HEK293 (cell line): Measurements from ENCODE around the gene CEP57L1.

ENCODE experiments used
- CTCF ChIA-PET: fragments of 350-600 bp; formaldehyde crosslinking; extraction: SDS; loops from one replicate; lab custom pipeline; 2021; ENCODE audit warnings: antibody characterized with exemption; lab: Yijun Ruan, JAX
- POLR2A ChIA-PET: fragments of 300-600 bp; formaldehyde crosslinking; extraction: SDS; loops from one replicate; lab custom pipeline; 2020; ENCODE audit warnings: antibody characterized with exemption, inconsistent platforms; lab: Yijun Ruan, JAX
- H3K27ac ChIP-seq: fragments of 200-500 bp; sonication (Bioruptor generic); 2 replicates; pipeline ENCODE4 v1.5.1; 2014; ENCODE audit warnings: low read depth, low read length, control low read depth, inconsistent platforms; ENCODE audit errors: extremely low read depth
- H3K36me3 ChIP-seq, 2 experiments: fragments of 200-500 bp in 1 of 2; sonication (Bioruptor generic) in 1 of 2; 1 replicate in 1 of 2; 2 replicates in 1 of 2; pipeline ENCODE4 v1.5.1; 2014 to 2017; ENCODE audit warnings: inconsistent platforms in 2 of 2, low read length in 2 of 2; ENCODE audit not compliant: control insufficient read depth in 2 of 2, insufficient read depth in 1 of 2
- H3K4me1 ChIP-seq: fragments of 200-500 bp; sonication (Bioruptor generic); 2 replicates; pipeline ENCODE4 v1.5.1; 2014; ENCODE audit warnings: mild to moderate bottlenecking, low read length, inconsistent platforms; ENCODE audit not compliant: control insufficient read depth, insufficient read depth
- H3K4me3 ChIP-seq: 2 replicates; pipeline ENCODE4 v1.5.1; 2011; ENCODE audit warnings: low read depth, mild to moderate bottlenecking, control low read depth, low read length, moderate library complexity
- H3K9me3 ChIP-seq: fragments of 200-500 bp; sonication (Bioruptor generic); 2 replicates; pipeline ENCODE4 v1.5.1; 2014; ENCODE audit warnings: low read depth, low read length, inconsistent platforms; ENCODE audit not compliant: control insufficient read depth, insufficient read depth
- ATF2 ChIP-seq: fragments of 450-650 bp; formaldehyde crosslinking; IDR thresholded peaks from 2 replicates; pipeline ENCODE4 v1.5.1; 2016; ENCODE audit warnings: missing biosample characterization, missing genetic modification characterization, low read depth
- GLI2 ChIP-seq: fragments of 450-650 bp; formaldehyde crosslinking; IDR thresholded peaks from 2 replicates; pipeline ENCODE4; 2017; ENCODE audit warnings: missing biosample characterization, missing genetic modification characterization, low read depth, borderline replicate concordance
- GLIS1 ChIP-seq: fragments of 450-650 bp; formaldehyde crosslinking; IDR thresholded peaks from 2 replicates; pipeline ENCODE4 v1.5.1; 2016; ENCODE audit warnings: missing biosample characterization, missing genetic modification characterization
- HOXA7 ChIP-seq: sonication (generic); formaldehyde crosslinking; IDR thresholded peaks from 2 replicates; pipeline ENCODE4 v1.8.1; 2022; ENCODE audit warnings: missing genetic modification reagents, borderline replicate concordance
- HOXC10 ChIP-seq: sonication (generic); formaldehyde crosslinking; IDR thresholded peaks from 2 replicates; pipeline ENCODE4 v1.8.1; 2023; ENCODE audit warnings: mild to moderate bottlenecking, missing genetic modification reagents
- KLF1 ChIP-seq: fragments of 450-650 bp; formaldehyde crosslinking; IDR thresholded peaks from 2 replicates; pipeline ENCODE4 v1.5.1; 2016; ENCODE audit warnings: missing biosample characterization, missing genetic modification characterization
- KLF10 ChIP-seq: fragments of 450-650 bp; IDR thresholded peaks from 2 replicates; pipeline ENCODE4 v1.5.1; 2018; ENCODE audit warnings: missing biosample characterization, mild to moderate bottlenecking, missing genetic modification characterization
- KLF9 ChIP-seq: fragments of 450-650 bp; formaldehyde crosslinking; IDR thresholded peaks from 2 replicates; pipeline ENCODE4 v1.5.1; 2016; ENCODE audit warnings: missing biosample characterization, missing genetic modification characterization, low read depth
- PRDM1 ChIP-seq: fragments of 450-650 bp; formaldehyde crosslinking; IDR thresholded peaks from 2 replicates; pipeline ENCODE4; 2016; ENCODE audit warnings: missing biosample characterization, missing genetic modification characterization
- PRDM6 ChIP-seq: fragments of 450-650 bp; formaldehyde crosslinking; IDR thresholded peaks from 2 replicates; pipeline ENCODE4 v1.5.1; 2017; ENCODE audit warnings: missing biosample characterization, missing genetic modification characterization
- ZBTB48 ChIP-seq: fragments of 450-650 bp; formaldehyde crosslinking; IDR thresholded peaks from 2 replicates; pipeline ENCODE4 v1.5.1; 2016; ENCODE audit warnings: missing biosample characterization, missing genetic modification characterization
- ZBTB49 ChIP-seq: fragments of 450-650 bp; formaldehyde crosslinking; IDR thresholded peaks from 2 replicates; pipeline ENCODE4 v1.5.1; 2016; ENCODE audit warnings: missing biosample characterization, missing genetic modification characterization, low read depth
- ZNF2 ChIP-seq: fragments of 450-650 bp; formaldehyde crosslinking; IDR thresholded peaks from 2 replicates; pipeline ENCODE4 v1.5.1; 2016; ENCODE audit warnings: missing biosample characterization, missing genetic modification characterization
- ZNF513 ChIP-seq: fragments of 450-650 bp; IDR thresholded peaks from 2 replicates; pipeline ENCODE4 v1.5.1; 2018; ENCODE audit warnings: missing biosample characterization, missing genetic modification characterization
- ZNF530 ChIP-seq: fragments of 450-650 bp; formaldehyde crosslinking; IDR thresholded peaks from 2 replicates; pipeline ENCODE4 v1.5.1; 2016; ENCODE audit warnings: low read depth, missing biosample characterization, missing genetic modification characterization
- ZNF660 ChIP-seq: fragments of 450-650 bp; IDR thresholded peaks from 2 replicates; pipeline ENCODE4 v1.5.1; 2018; ENCODE audit warnings: missing biosample characterization, mild to moderate bottlenecking, missing genetic modification characterization
- ZNF664 ChIP-seq: fragments of 450-650 bp; formaldehyde crosslinking; IDR thresholded peaks from 2 replicates; pipeline ENCODE4 v1.5.1; 2016; ENCODE audit warnings: missing biosample characterization, missing genetic modification characterization
- ZNF837 ChIP-seq: fragments of 450-650 bp; formaldehyde crosslinking; IDR thresholded peaks from 2 replicates; pipeline ENCODE4 v1.5.1; 2016; ENCODE audit warnings: missing biosample characterization, missing genetic modification characterization

The CEP57L1 gene

GRCh38 chr6:109060571-109060970 is 34.7 kb upstream of the CEP57L1 start:
- Histone ChIP-seq H3K36me3 (no peaks in the 10 kb centered on the region), H3K27ac (no peak overlapping the region), H3K9me3 (no peaks in the 10 kb centered on the region), H3K4me1 (no peaks in the 10 kb centered on the region), H3K4me3 (no peak overlapping the region)
- POLR2A ChIA-PET = no interaction called here
- CTCF ChIA-PET = interaction anchor here (0.8 to 1.5 kb wide), 3 partner anchors 9 to 518 kb away, joined by 3 to 8 read pairs (median 5); no protein-coding TSS in a partner anchor
- TF ChIP-seq PRDM6 (tag by site-specific recombination) = peak; percentile 65
- TF ChIP-seq ATF2 (tag by site-specific recombination) = peak; percentile 72
- peak; percentile 26; the same call in 1 of the 2 replicates for TF ChIP-seq PRDM1
- no peak for TF ChIP-seq ZNF2
- TF ChIP-seq ZNF664 (tag by site-specific recombination) = peak; percentile 97
- TF ChIP-seq ZNF660 = 0 out of 2 replicates have a peak, but pooled peaks have one; percentile 29

GRCh38 chr6:109062216-109062615 is 33.1 kb upstream of the CEP57L1 start:
- CTCF ChIA-PET = interaction anchor here (0.5 to 1.2 kb wide), 5 partner anchors 9 to 169 kb away, joined by 3 to 5 read pairs (median 4); no protein-coding TSS in a partner anchor
- POLR2A ChIA-PET = interaction anchor here (0.6 kb wide), 1 partner anchor 556 kb away, joined by 3 read pairs; no protein-coding TSS in a partner anchor
- TF ChIP-seq GLI2 (tag by site-specific recombination) (no peak), KLF1 (tag by site-specific recombination) (no peak), KLF10 (tag by site-specific recombination) (no peak), GLIS1 (tag by site-specific recombination) (no peak), HOXA7 (no peak), ZNF513 (no peak), KLF9 (tag by site-specific recombination) (no peak), ZBTB48 (tag by site-specific recombination) (no peak), ZNF837 (tag by site-specific recombination) (no peak)

GRCh38 chr6:109062767-109063352 is 32.4 kb upstream of the CEP57L1 start:
- ChIA-PET POLR2A (interaction anchor here (0.6 kb wide), 1 partner anchor 556 kb away, joined by 3 read pairs; no protein-coding TSS in a partner anchor), CTCF (interaction anchor here (0.5 to 1.7 kb wide), 5 partner anchors 10 to 170 kb away, joined by 3 to 12 read pairs (median 4); no protein-coding TSS in a partner anchor)
- TF ChIP-seq PRDM1 (peak; percentile 51), HOXC10 (CRISPR knock-in tag) (no peak), ZNF530 (tag by site-specific recombination) (no peak), ZBTB49 (tag by site-specific recombination) (no peak)
- TF ChIP-seq, all 188 proteins: peak for 1

More at GRCh38 chr6:109062216-109062615, 33.1 kb upstream of the CEP57L1 start:
- Histone ChIP-seq H3K36me3 (no peaks in the 10 kb centered on the region), H3K4me3 (no peak overlapping the region), H3K27ac (no peak overlapping the region), H3K4me1 (no peaks in the 10 kb centered on the region), H3K9me3 (no peaks in the 10 kb centered on the region)

More at GRCh38 chr6:109062767-109063352, 32.4 kb upstream of the CEP57L1 start:
- Histone ChIP-seq H3K9me3 (no peaks in the 10 kb centered on the region), H3K27ac (no peak overlapping the region), H3K36me3 (no peaks in the 10 kb centered on the region), H3K4me3 (no peak overlapping the region), H3K4me1 (no peaks in the 10 kb centered on the region)
